ENCODE measurements around the gene TTLL7.
"Not testable (repeated sequence)": the region's sequence is repeated elsewhere in the genome, so short reads cannot be mapped to it uniquely, and the experiment has no call there.

The TTLL7 gene

DNA sequence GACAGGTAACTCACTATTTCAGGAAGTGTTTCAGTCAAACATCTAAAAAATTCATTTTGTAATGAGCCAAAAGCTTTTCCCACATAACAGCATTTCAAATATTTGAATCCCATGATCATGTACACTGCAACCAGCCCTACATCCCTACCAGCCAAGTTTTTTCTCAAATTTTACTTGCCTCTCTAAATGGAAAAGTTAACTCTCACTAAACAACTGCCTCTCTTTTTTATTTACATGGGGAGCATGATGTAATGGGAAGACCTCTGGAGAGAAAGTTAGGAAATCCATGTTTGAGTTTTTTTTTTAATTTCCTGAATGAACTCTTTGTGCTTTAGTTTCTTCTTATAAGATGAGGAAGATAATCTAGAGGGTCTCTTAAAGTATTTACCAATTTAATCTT, 70.5 kb downstream of the TTLL7 start:
- no peak overlapping the region for H3K9ac ChIP-seq (ENCODE audit: low read length)
- H3K27ac ChIP-seq (ENCODE audit: low read depth, low read length): no peak overlapping the region
- no peaks in the 10 kb centered on the region for H3K27me3 ChIP-seq (ENCODE audit: control insufficient read depth in 1 of 2, insufficient read depth in 2 of 2, low read length in 2 of 2)
- H3K4me1 ChIP-seq (ENCODE audit: insufficient read depth, low read length): no peaks in the 10 kb centered on the region
- no peaks in the 10 kb centered on the region for H3K36me3 ChIP-seq (ENCODE audit: insufficient read depth, low read length)
- no peak overlapping the region for H3K4me3 ChIP-seq (ENCODE audit: low read depth in 1 of 2, low read length in 2 of 2)
- H3K9me3 ChIP-seq (ENCODE audit: low read length): no peaks in the 10 kb centered on the region

GRCh38 chr1:83927701-83928100, 71.2 kb downstream of the TTLL7 start:
- no peaks in the 10 kb centered on the region for H3K36me3 ChIP-seq (ENCODE audit: insufficient read depth, low read length)
- no peaks in the 10 kb centered on the region for H3K4me1 ChIP-seq (ENCODE audit: insufficient read depth, low read length)
- no peak overlapping the region for H3K9ac ChIP-seq (ENCODE audit: low read length)
- no peaks in the 10 kb centered on the region for H3K9me3 ChIP-seq (ENCODE audit: low read length)
- no peak overlapping the region for H3K4me3 ChIP-seq (ENCODE audit: low read depth in 1 of 2, low read length in 2 of 2)
- H3K27me3 ChIP-seq (ENCODE audit: control insufficient read depth in 1 of 2, insufficient read depth in 2 of 2, low read length in 2 of 2): no peaks in the 10 kb centered on the region
- H3K27ac ChIP-seq (ENCODE audit: low read depth, low read length): no peak overlapping the region

DNA sequence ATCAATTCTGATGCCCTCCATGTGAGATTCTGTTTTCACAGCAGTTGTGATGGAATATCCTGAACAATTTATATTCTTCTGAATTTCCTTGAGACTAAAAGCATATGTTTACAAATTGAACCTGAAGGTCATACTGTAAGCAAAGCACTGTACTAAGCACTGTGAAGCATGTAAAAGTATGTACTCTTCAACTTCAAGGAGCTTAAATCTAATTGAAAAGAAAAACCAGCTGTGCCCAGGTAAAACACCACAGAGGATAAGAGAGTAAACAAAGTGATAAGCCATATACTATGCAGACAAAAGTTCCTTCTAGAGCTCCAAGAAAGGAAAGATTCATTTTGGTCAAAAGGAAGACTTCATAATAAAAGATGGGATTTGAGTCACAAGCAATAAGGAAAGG, 71.9 kb downstream of the TTLL7 start:
- no peak overlapping the region for H3K9ac ChIP-seq (ENCODE audit: low read length)
- H3K9me3 ChIP-seq (ENCODE audit: low read length): no peaks in the 10 kb centered on the region
- H3K36me3 ChIP-seq (ENCODE audit: insufficient read depth, low read length): no peaks in the 10 kb centered on the region
- H3K4me3 ChIP-seq (ENCODE audit: low read depth in 1 of 2, low read length in 2 of 2): no peak overlapping the region
- no peaks in the 10 kb centered on the region for H3K4me1 ChIP-seq (ENCODE audit: insufficient read depth, low read length)
- H3K27ac ChIP-seq (ENCODE audit: low read depth, low read length): no peak overlapping the region
- H3K27me3 ChIP-seq (ENCODE audit: control insufficient read depth in 1 of 2, insufficient read depth in 2 of 2, low read length in 2 of 2): no peaks in the 10 kb centered on the region

- Histone ChIP-seq H3K4me3 (ENCODE audit: low read depth in 1 of 2, low read length in 2 of 2) (no peak overlapping the region), H3K27me3 (ENCODE audit: control insufficient read depth in 1 of 2, insufficient read depth in 2 of 2, low read length in 2 of 2) (no peaks in the 10 kb centered on the region), H3K27ac (ENCODE audit: low read depth, low read length) (no peak overlapping the region), H3K4me1 (ENCODE audit: insufficient read depth, low read length) (no peaks in the 10 kb centered on the region), H3K9me3 (ENCODE audit: low read length) (no peaks in the 10 kb centered on the region), H3K36me3 (ENCODE audit: insufficient read depth, low read length) (no peaks in the 10 kb centered on the region), H3K9ac (ENCODE audit: low read length) (no peak overlapping the region)
Observed at GRCh38 chr1:83923553-83923952, 75.4 kb downstream of the TTLL7 start.

DNA sequence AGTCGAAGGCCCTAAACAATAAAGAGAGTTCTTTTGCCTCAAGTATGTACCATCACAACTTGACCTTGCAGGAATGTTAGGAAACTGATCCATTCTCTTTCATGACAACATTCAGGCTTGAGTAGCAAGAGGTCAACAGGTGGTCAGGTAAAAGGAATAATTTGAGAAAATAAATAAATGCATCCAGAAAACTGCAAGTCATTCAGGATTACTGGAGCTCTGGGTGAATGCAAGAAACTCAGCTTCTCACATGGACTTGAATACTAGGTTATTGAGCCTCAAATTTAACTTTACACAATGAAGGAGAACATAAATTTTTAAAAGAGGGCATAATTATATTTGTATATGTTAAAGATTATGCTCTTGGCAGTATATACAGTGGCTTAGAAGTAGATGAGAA, 76.5 kb downstream of the TTLL7 start:
- Histone ChIP-seq H3K9ac (ENCODE audit: low read length) (no peak overlapping the region), H3K27me3 (ENCODE audit: control insufficient read depth in 1 of 2, insufficient read depth in 2 of 2, low read length in 2 of 2) (no peaks in the 10 kb centered on the region), H3K9me3 (ENCODE audit: low read length) (no peaks in the 10 kb centered on the region), H3K27ac (ENCODE audit: low read depth, low read length) (no peak overlapping the region), H3K4me1 (ENCODE audit: insufficient read depth, low read length) (no peaks in the 10 kb centered on the region), H3K4me3 (ENCODE audit: low read depth in 1 of 2, low read length in 2 of 2) (no peak overlapping the region), H3K36me3 (ENCODE audit: insufficient read depth, low read length) (peaks cover under 1% of the 10 kb centered on the region)

GRCh38 chr1:83920320-83920719, 78.6 kb downstream of the TTLL7 start:
- Histone ChIP-seq H3K4me3 (ENCODE audit: low read depth in 1 of 2, low read length in 2 of 2) (no peak overlapping the region), H3K4me1 (ENCODE audit: insufficient read depth, low read length) (no peaks in the 10 kb centered on the region), H3K27ac (ENCODE audit: low read depth, low read length) (no peak overlapping the region), H3K27me3 (ENCODE audit: control insufficient read depth in 1 of 2, insufficient read depth in 2 of 2, low read length in 2 of 2) (no peaks in the 10 kb centered on the region), H3K9me3 (ENCODE audit: low read length) (no peaks in the 10 kb centered on the region), H3K9ac (ENCODE audit: low read length) (no peak overlapping the region), H3K36me3 (ENCODE audit: insufficient read depth, low read length) (peaks cover 6% of the 10 kb centered on the region)

GRCh38 chr1:83919872-83920271, 79.1 kb downstream of the TTLL7 start:
- peaks cover 6% of the 10 kb centered on the region for H3K36me3 ChIP-seq (ENCODE audit: insufficient read depth, low read length)
- no peaks in the 10 kb centered on the region for H3K4me1 ChIP-seq (ENCODE audit: insufficient read depth, low read length)
- H3K9ac ChIP-seq (ENCODE audit: low read length): no peak overlapping the region
- no peaks in the 10 kb centered on the region for H3K9me3 ChIP-seq (ENCODE audit: low read length)
- no peak overlapping the region for H3K4me3 ChIP-seq (ENCODE audit: low read depth in 1 of 2, low read length in 2 of 2)
- no peak overlapping the region for H3K27ac ChIP-seq (ENCODE audit: low read depth, low read length)
- no peaks in the 10 kb centered on the region for H3K27me3 ChIP-seq (ENCODE audit: control insufficient read depth in 1 of 2, insufficient read depth in 2 of 2, low read length in 2 of 2)

- Histone ChIP-seq H3K4me1 (ENCODE audit: insufficient read depth, low read length) (no peaks in the 10 kb centered on the region), H3K27me3 (ENCODE audit: control insufficient read depth in 1 of 2, insufficient read depth in 2 of 2, low read length in 2 of 2) (no peaks in the 10 kb centered on the region), H3K36me3 (ENCODE audit: insufficient read depth, low read length) (peaks cover 6% of the 10 kb centered on the region), H3K9ac (ENCODE audit: low read length) (no peak overlapping the region), H3K4me3 (ENCODE audit: low read depth in 1 of 2, low read length in 2 of 2) (no peak overlapping the region), H3K27ac (ENCODE audit: low read depth, low read length) (no peak overlapping the region), H3K9me3 (ENCODE audit: low read length) (no peaks in the 10 kb centered on the region)
Observed at GRCh38 chr1:83918688-83919285, 80.1 kb downstream of the TTLL7 start.

DNA sequence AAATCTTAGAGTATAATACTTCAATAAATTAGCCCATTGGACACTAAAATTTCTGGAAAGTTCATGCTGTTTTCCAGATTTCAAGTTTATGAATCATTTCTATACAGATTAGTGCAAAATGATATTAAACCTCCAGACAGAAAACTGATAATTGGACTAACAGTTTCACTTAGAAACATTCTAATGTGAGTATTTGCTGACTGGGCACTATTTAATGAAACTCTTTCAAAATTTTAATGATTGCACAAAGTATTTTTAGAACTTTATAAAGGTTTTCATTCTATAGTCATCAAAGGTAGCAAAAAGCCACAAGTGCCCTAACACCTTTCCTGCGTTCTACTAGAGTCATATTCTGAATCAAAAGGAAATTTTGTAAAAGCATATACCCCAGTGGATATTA, 81.0 kb downstream of the TTLL7 start:
- H3K36me3 ChIP-seq (ENCODE audit: insufficient read depth, low read length): peaks cover 6% of the 10 kb centered on the region
- no peak overlapping the region for H3K9ac ChIP-seq (ENCODE audit: low read length)
- H3K27me3 ChIP-seq (ENCODE audit: control insufficient read depth in 1 of 2, insufficient read depth in 2 of 2, low read length in 2 of 2): no peaks in the 10 kb centered on the region
- H3K27ac ChIP-seq (ENCODE audit: low read depth, low read length): no peak overlapping the region
- H3K4me1 ChIP-seq (ENCODE audit: insufficient read depth, low read length): no peaks in the 10 kb centered on the region
- H3K4me3 ChIP-seq (ENCODE audit: low read depth in 1 of 2, low read length in 2 of 2): no peak overlapping the region
- no peaks in the 10 kb centered on the region for H3K9me3 ChIP-seq (ENCODE audit: low read length)

- H3K36me3 ChIP-seq (ENCODE audit: insufficient read depth, low read length); H3K27me3 ChIP-seq (ENCODE audit: control insufficient read depth in 1 of 2, insufficient read depth in 2 of 2, low read length in 2 of 2); H3K4me1 ChIP-seq (ENCODE audit: insufficient read depth, low read length); H3K4me3 ChIP-seq (ENCODE audit: low read depth in 1 of 2, low read length in 2 of 2); H3K9me3 ChIP-seq (ENCODE audit: low read length); H3K27ac ChIP-seq (ENCODE audit: low read depth, low read length); H3K9ac ChIP-seq (ENCODE audit: low read length): not testable (repeated sequence)
Observed at GRCh38 chr1:83916094-83916493, 82.8 kb downstream of the TTLL7 start.

GRCh38 chr1:83912876-83913275, 86.1 kb downstream of the TTLL7 start:
- Histone ChIP-seq H3K4me1 (ENCODE audit: insufficient read depth, low read length) (no peaks in the 10 kb centered on the region), H3K9ac (ENCODE audit: low read length) (no peak overlapping the region), H3K36me3 (ENCODE audit: insufficient read depth, low read length) (peaks cover 6% of the 10 kb centered on the region), H3K9me3 (ENCODE audit: low read length) (no peaks in the 10 kb centered on the region), H3K27ac (ENCODE audit: low read depth, low read length) (no peak overlapping the region), H3K4me3 (ENCODE audit: low read depth in 1 of 2, low read length in 2 of 2) (no peak overlapping the region), H3K27me3 (ENCODE audit: control insufficient read depth in 1 of 2, insufficient read depth in 2 of 2, low read length in 2 of 2) (no peaks in the 10 kb centered on the region)

- Histone ChIP-seq H3K4me3 (ENCODE audit: low read depth in 1 of 2, low read length in 2 of 2) (no peak overlapping the region), H3K9ac (ENCODE audit: low read length) (no peak overlapping the region), H3K9me3 (ENCODE audit: low read length) (no peaks in the 10 kb centered on the region), H3K27ac (ENCODE audit: low read depth, low read length) (no peak overlapping the region), H3K4me1 (ENCODE audit: insufficient read depth, low read length) (no peaks in the 10 kb centered on the region), H3K36me3 (ENCODE audit: insufficient read depth, low read length) (no peaks in the 10 kb centered on the region), H3K27me3 (ENCODE audit: control insufficient read depth in 1 of 2, insufficient read depth in 2 of 2, low read length in 2 of 2) (no peaks in the 10 kb centered on the region)
Observed at GRCh38 chr1:83910461-83910860, 88.5 kb downstream of the TTLL7 start.
